H7 (cell line): ENCODE measurements around the gene TUFT1. TPM values are rescaled to one million over a fixed set of nuclear protein-coding genes. Genes with fewer than 3 reads are reported as not detected.
A peak's percentile ranks its signal among the peaks of the same experiment; 100 is the strongest.
"Not testable (repeated sequence)": the region's sequence is repeated elsewhere in the genome, so short reads cannot be mapped to it uniquely, and the experiment has no call there.

Experiments used
- DNase-seq: peaks from one replicate; pipeline ENCODE4 v3.0.0; 2012
- H3K27me3 ChIP-seq: 2 replicates; pipeline ENCODE4 v1.6.0; 2011; ENCODE audit warnings: mild to moderate bottlenecking, low read length; ENCODE audit not compliant: control insufficient read depth, insufficient read depth
- H3K36me3 ChIP-seq: replicated peaks from 2 replicates; pipeline ENCODE4 v1.5.1; 2011; ENCODE audit warnings: low read length; ENCODE audit not compliant: control insufficient read depth, insufficient read depth
- H3K4me3 ChIP-seq: 2 replicates; pipeline ENCODE4 v1.5.1; 2011; ENCODE audit warnings: low read depth, mild to moderate bottlenecking, control low read depth, low read length, moderate library complexity; ENCODE audit not compliant: insufficient read depth
- total RNA-seq: library from RNA; depleted of rRNA; stranded (reverse); fragments of >200 nt; shearing (Covaris generic); gene quantifications from 2 replicates; pipeline ENCODE4 v1.2.3, GENCODE V29; 2014

Gene TUFT1
- total RNA-seq, 1 experiment from 2014 or later, result 11.3 TPM

GRCh38 chr1:151519667-151520066 lies 20.4 kb upstream of the TUFT1 start:
- no peak overlapping the region for H3K4me3 ChIP-seq
- no peak for DNase-seq
- H3K36me3 ChIP-seq, result peaks cover 7% of the 10 kb centered on the region
- no peaks in the 10 kb centered on the region for H3K27me3 ChIP-seq

GRCh38 chr1:151520359-151520758 lies 19.8 kb upstream of the TUFT1 start:
- Histone ChIP-seq H3K27me3 (no peaks in the 10 kb centered on the region), H3K36me3 (peaks cover 10% of the 10 kb centered on the region), H3K4me3 (no peak overlapping the region)
- DNase-seq, result no peak

GRCh38 chr1:151522427-151522826 lies 17.7 kb upstream of the TUFT1 start:
- H3K36me3 ChIP-seq, result peaks cover 15% of the 10 kb centered on the region
- not testable (repeated sequence) for H3K4me3 ChIP-seq, H3K27me3 ChIP-seq, DNase-seq

- DNase-seq, result no peak
- Histone ChIP-seq H3K36me3 (peaks cover 15% of the 10 kb centered on the region), H3K27me3 (no peaks in the 10 kb centered on the region), H3K4me3 (no peak overlapping the region)
Measured at GRCh38 chr1:151523326-151523725, 16.8 kb upstream of the TUFT1 start.

GRCh38 chr1:151524736-151525135 lies 15.4 kb upstream of the TUFT1 start:
- DNase-seq, result no peak
- no peaks in the 10 kb centered on the region for H3K27me3 ChIP-seq
- no peak overlapping the region for H3K4me3 ChIP-seq
- H3K36me3 ChIP-seq, result peaks cover 14% of the 10 kb centered on the region

GRCh38 chr1:151526735-151527525 lies 13.2 kb upstream of the TUFT1 start:
- peak; percentile 62 for DNase-seq
- peaks cover 22% of the 10 kb centered on the region for H3K36me3 ChIP-seq
- no peak overlapping the region for H3K4me3 ChIP-seq
- no peaks in the 10 kb centered on the region for H3K27me3 ChIP-seq

GRCh38 chr1:151529211-151529702 lies 10.9 kb upstream of the TUFT1 start:
- Histone ChIP-seq H3K4me3 (no peak overlapping the region), H3K27me3 (no peaks in the 10 kb centered on the region), H3K36me3 (peaks cover 18% of the 10 kb centered on the region)
- no peak for DNase-seq

- Histone ChIP-seq H3K36me3 (peaks cover 16% of the 10 kb centered on the region), H3K4me3 (no peak overlapping the region), H3K27me3 (no peaks in the 10 kb centered on the region)
- DNase-seq, result no peak
Measured at GRCh38 chr1:151529781-151530180, 10.3 kb upstream of the TUFT1 start.

GRCh38 chr1:151530461-151530860 lies 9.6 kb upstream of the TUFT1 start:
- H3K4me3 ChIP-seq, result no peak overlapping the region
- H3K36me3 ChIP-seq, result peaks cover 16% of the 10 kb centered on the region
- DNase-seq, result no peak
- H3K27me3 ChIP-seq, result no peaks in the 10 kb centered on the region

GRCh38 chr1:151533870-151534269 lies 6.2 kb upstream of the TUFT1 start:
- H3K27me3 ChIP-seq, result no peaks in the 10 kb centered on the region
- no peak for DNase-seq
- H3K36me3 ChIP-seq, result peaks cover 25% of the 10 kb centered on the region
- H3K4me3 ChIP-seq, result no peak overlapping the region

- H3K4me3 ChIP-seq, result no peak overlapping the region
- H3K36me3 ChIP-seq, result peaks cover 23% of the 10 kb centered on the region
- H3K27me3 ChIP-seq, result no peaks in the 10 kb centered on the region
- peak; percentile 86 for DNase-seq
Measured at GRCh38 chr1:151534662-151535278, 5.3 kb upstream of the TUFT1 start.

- H3K27me3 ChIP-seq, result no peaks in the 10 kb centered on the region
- peaks cover 18% of the 10 kb centered on the region for H3K36me3 ChIP-seq
- DNase-seq, result no peak
Measured at GRCh38 chr1:151535326-151536271, 4.5 kb upstream of the TUFT1 start.

GRCh38 chr1:151536499-151536898 lies 3.6 kb upstream of the TUFT1 start:
- Histone ChIP-seq H3K27me3 (no peaks in the 10 kb centered on the region; the same call in 1 of the 2 replicates), H3K4me3 (no peak overlapping the region), H3K36me3 (peaks cover 15% of the 10 kb centered on the region)
- no peak for DNase-seq

More at GRCh38 chr1:151535326-151536271, 4.5 kb upstream of the TUFT1 start:
- H3K4me3 ChIP-seq, result no peak overlapping the region

- Histone ChIP-seq H3K4me3 (no peak overlapping the region), H3K36me3 (peaks cover 15% of the 10 kb centered on the region), H3K27me3 (no peaks in the 10 kb centered on the region; the same call in 1 of the 2 replicates)
- no peak for DNase-seq
Measured at GRCh38 chr1:151537112-151537511, 3.0 kb upstream of the TUFT1 start.
